Neuronal stem cell (in vitro differentiated cells): Measurements from ENCODE around the gene MIEN1.

Source experiments
- DNase-seq: peaks from one replicate; pipeline ENCODE4 v3.0.0-alpha.2; 2013; ENCODE audit warnings: low spot score
- H2AFZ ChIP-seq: one replicate; pipeline ENCODE4 v1.6.1; 2013; ENCODE audit warnings: mild to moderate bottlenecking, low read length, inconsistent platforms
- H2AK5ac ChIP-seq: 2 replicates; pipeline ENCODE4 v1.6.1; 2013; ENCODE audit warnings: low read depth, mild to moderate bottlenecking, inconsistent platforms, low read length, moderate library complexity, mixed read lengths
- H2BK120ac ChIP-seq: 2 replicates; pipeline ENCODE4 v1.6.1; 2013; ENCODE audit warnings: low read depth, mild to moderate bottlenecking, inconsistent platforms, low read length, moderate library complexity, mixed read lengths
- H2BK12ac ChIP-seq: one replicate; pipeline ENCODE4 v1.6.1; 2013; ENCODE audit warnings: low read length, inconsistent platforms
- H2BK15ac ChIP-seq: 2 replicates; pipeline ENCODE4 v1.6.1; 2013; ENCODE audit warnings: mild to moderate bottlenecking, low read length, inconsistent platforms, mixed read lengths
- H2BK5ac ChIP-seq: one replicate; pipeline ENCODE4 v1.6.1; 2013; ENCODE audit warnings: inconsistent platforms, mild to moderate bottlenecking, low read length, moderate library complexity
- H3K14ac ChIP-seq: one replicate; pipeline ENCODE4 v1.6.1; 2013; ENCODE audit warnings: low read length, inconsistent platforms
- H3K18ac ChIP-seq: 2 replicates; pipeline ENCODE4 v1.6.1; 2013; ENCODE audit warnings: low read length, inconsistent platforms
- H3K23ac ChIP-seq: 2 replicates; pipeline ENCODE4 v1.6.1; 2013; ENCODE audit warnings: low read depth, mild to moderate bottlenecking, mixed read lengths, low read length, inconsistent platforms; ENCODE audit not compliant: poor library complexity
- H3K27ac ChIP-seq: replicated peaks from 3 replicates; pipeline ENCODE4 v1.5.1; 2013; ENCODE audit warnings: low read length, inconsistent platforms
- H3K27me3 ChIP-seq, 3 experiments: 2 replicates each; pipeline ENCODE4 v1.6.1; 2013; ENCODE audit warnings: low read length in 3 of 3, mild to moderate bottlenecking in 2 of 3, inconsistent platforms in 1 of 3, low read depth in 1 of 3, mixed read lengths in 1 of 3, moderate library complexity in 1 of 3; ENCODE audit not compliant: control insufficient read depth in 3 of 3, insufficient read depth in 3 of 3
- H3K36me3 ChIP-seq, 2 donors: replicated peaks in 1 of 2; 2 replicates each; pipeline ENCODE4 v1.6.1; 2013; ENCODE audit warnings: low read length in 2 of 2; ENCODE audit not compliant: control insufficient read depth in 2 of 2, insufficient read depth in 2 of 2
- H3K4ac ChIP-seq: 2 replicates; pipeline ENCODE4 v1.6.1; 2013; ENCODE audit warnings: inconsistent platforms, mild to moderate bottlenecking, low read length, moderate library complexity
- H3K4me1 ChIP-seq, 2 donors: 1 replicate in 1 of 2; 2 replicates in 1 of 2; pipeline ENCODE4 v1.6.1; 2013; ENCODE audit warnings: low read length in 2 of 2, low read depth in 1 of 2; ENCODE audit not compliant: control insufficient read depth in 2 of 2, insufficient read depth in 1 of 2
- H3K4me2 ChIP-seq: one replicate; pipeline ENCODE4 v1.6.1; 2013; ENCODE audit warnings: mild to moderate bottlenecking, low read length, inconsistent platforms; ENCODE audit not compliant: insufficient read depth, poor library complexity, severe bottlenecking
- H3K4me3 ChIP-seq, 2 donors: 2 replicates each; pipeline ENCODE4 v1.5.1; 2013; ENCODE audit warnings: low read length in 2 of 2, mild to moderate bottlenecking in 2 of 2, inconsistent platforms in 1 of 2, moderate library complexity in 1 of 2
- H3K79me1 ChIP-seq: one replicate; pipeline ENCODE4 v1.6.1; 2013; ENCODE audit warnings: low read depth, mild to moderate bottlenecking, inconsistent platforms, low read length, moderate library complexity
- H3K9ac ChIP-seq: one replicate; pipeline ENCODE4 v1.6.1; 2013; ENCODE audit warnings: mild to moderate bottlenecking, low read depth, low read length, inconsistent platforms; ENCODE audit not compliant: poor library complexity
- H3K9me3 ChIP-seq, 2 donors: replicated peaks in 1 of 2; 2 replicates each; pipeline versions ENCODE3 to v1.6.1; 2013; ENCODE audit warnings: low read length in 2 of 2, mild to moderate bottlenecking in 2 of 2, inconsistent platforms in 1 of 2, low read depth in 1 of 2, mixed read lengths in 1 of 2, moderate library complexity in 1 of 2; ENCODE audit not compliant: control insufficient read depth in 2 of 2, insufficient read depth in 1 of 2
- H4K8ac ChIP-seq: one replicate; pipeline ENCODE4 v1.6.1; 2013; ENCODE audit warnings: low read depth, mild to moderate bottlenecking, inconsistent platforms, low read length, moderate library complexity
- H4K91ac ChIP-seq: one replicate; pipeline ENCODE4 v1.6.1; 2013; ENCODE audit warnings: low read length, low read depth, mild to moderate bottlenecking, inconsistent platforms; ENCODE audit not compliant: poor library complexity
- WGBS, 2 donors: extraction: QIAGEN DNeasy Blood & Tissue Kit; methylation state at CpG; one replicate each; pipeline ENCODE4 v1.1.7; 2013; ENCODE audit warnings: missing lambda C conversion rate in 2 of 2, mixed read lengths in 1 of 2; ENCODE audit not compliant: insufficient read length in 2 of 2, insufficient replicate concordance in 1 of 2; ENCODE audit errors: extremely low coverage in 2 of 2; 5-methylcytosine and 5-hydroxymethylcytosine counted together

Gene MIEN1

GRCh38 chr17:39701784-39702422, 28.4 kb downstream of the MIEN1 start:
- no peak overlapping the region for H3K18ac ChIP-seq
- no peak for DNase-seq
- H3K14ac ChIP-seq = no peak overlapping the region
- H2BK15ac ChIP-seq = no peak overlapping the region
- no peak overlapping the region for H3K4ac ChIP-seq
- no peak overlapping the region for H4K8ac ChIP-seq
- H2AFZ ChIP-seq = no peak overlapping the region
- WGBS, 2 donors = no CpG with 5 or more reads among the region's 4 CpGs
- peak overlapping the region in 1 of 2 donors; percentile 80 for H3K4me3 ChIP-seq
- no peak overlapping the region for H2AK5ac ChIP-seq
- H2BK12ac ChIP-seq = no peak overlapping the region
- no peak overlapping the region for H2BK120ac ChIP-seq
- no peak overlapping the region for H3K4me2 ChIP-seq
- H3K36me3 ChIP-seq = peaks cover 4 to 26% of the 10 kb centered on the region in 2 donors
- no peak overlapping the region for H2BK5ac ChIP-seq
- peak overlapping the region; percentile 5 for H3K27ac ChIP-seq
- H4K91ac ChIP-seq = no peak overlapping the region
- no peak overlapping the region for H3K9ac ChIP-seq
- H3K9me3 ChIP-seq = no peaks in the 10 kb centered on the region
- no peak overlapping the region for H3K23ac ChIP-seq
- peaks cover 22% of the 10 kb centered on the region for H3K79me1 ChIP-seq
- no peaks in the 10 kb centered on the region for H3K27me3 ChIP-seq
- peaks cover 10 to 34% of the 10 kb centered on the region in 2 donors for H3K4me1 ChIP-seq

- Histone ChIP-seq H2BK15ac (no peak overlapping the region), H2AFZ (peak overlapping the region; percentile 90), H3K79me1 (peaks cover 17% of the 10 kb centered on the region), H3K18ac (peak overlapping the region; percentile 78), H3K4me3 (peak overlapping the region; percentile 80 to 97), H3K4ac (no peak overlapping the region), H3K36me3 (peaks cover 3 to 21% of the 10 kb centered on the region in 2 donors), H2AK5ac (peak overlapping the region; percentile 42), H3K4me2 (peak overlapping the region; percentile 83), H3K9ac (peak overlapping the region; percentile 89), H3K4me1 (peaks cover 16 to 39% of the 10 kb centered on the region in 2 donors), H2BK120ac (no peak overlapping the region), H4K91ac (no peak overlapping the region), H3K27ac (peak overlapping the region; percentile 23), H3K23ac (no peak overlapping the region), H3K27me3 (no peaks in the 10 kb centered on the region), H3K9me3 (no peaks in the 10 kb centered on the region), H2BK5ac (no peak overlapping the region), H2BK12ac (no peak overlapping the region), H3K14ac (no peak overlapping the region), H4K8ac (no peak overlapping the region)
- WGBS, 2 donors = no CpG with 5 or more reads among the region's 10 CpGs
- no peak for DNase-seq
Measured at GRCh38 chr17:39701012-39701783, 29.1 kb downstream of the MIEN1 start.

- Histone ChIP-seq H2AFZ (peak overlapping the region; percentile 90), H4K91ac (no peak overlapping the region), H3K9ac (peak overlapping the region; percentile 89), H3K27me3 (no peaks in the 10 kb centered on the region), H3K4me1 (peaks cover 23 to 42% of the 10 kb centered on the region in 2 donors), H4K8ac (no peak overlapping the region), H2BK12ac (no peak overlapping the region), H3K23ac (no peak overlapping the region), H3K27ac (peak overlapping the region; percentile 68), H3K36me3 (peaks cover 3 to 21% of the 10 kb centered on the region in 2 donors), H3K79me1 (peaks cover 14% of the 10 kb centered on the region), H2AK5ac (peak overlapping the region; percentile 94), H3K4ac (peak overlapping the region; percentile 44), H2BK120ac (peak overlapping the region; percentile 61), H3K18ac (peak overlapping the region; percentile 99), H3K4me2 (peak overlapping the region; percentile 83), H3K14ac (peak overlapping the region; percentile 84), H3K9me3 (no peaks in the 10 kb centered on the region), H2BK15ac (peak overlapping the region; percentile 75), H2BK5ac (peak overlapping the region; percentile 99), H3K4me3 (peak overlapping the region; percentile 80 to 97)
- no CpG with 5 or more reads among the region's 57 CpGs for WGBS, 2 donors
- no peak for DNase-seq
Measured at GRCh38 chr17:39700148-39700987, 30.0 kb downstream of the MIEN1 start.
